IMR-90 (cell line): ENCODE data around the gene RSAD1.

Experiments
- BHLHE40 ChIP-seq: fragments of 150-350 bp; IDR thresholded peaks from 2 replicates; pipeline ENCODE4 v1.6.1; 2016; ENCODE audit warnings: mild to moderate bottlenecking, low read depth, low read length
- CTCF ChIP-seq: conservative IDR thresholded peaks from 2 replicates; pipeline ENCODE4 v1.5.1; 2012; ENCODE audit warnings: mild to moderate bottlenecking, low read depth, low read length, improper control_type of control experiment
- FOS ChIP-seq: fragments of 150-350 bp; IDR thresholded peaks from 2 replicates; pipeline ENCODE4 v1.6.1; 2016; ENCODE audit warnings: low read depth, low read length
- MAFK ChIP-seq: IDR thresholded peaks from 2 replicates; pipeline ENCODE4 v1.6.1; 2012; ENCODE audit warnings: low read depth, low read length, improper control_type of control experiment
- MXI1 ChIP-seq: IDR thresholded peaks from 2 replicates; pipeline ENCODE4 v1.6.1; 2012; ENCODE audit warnings: low read depth, mild to moderate bottlenecking, low read length, moderate library complexity, borderline replicate concordance
- NFE2L2 ChIP-seq: fragments of 150-350 bp; IDR thresholded peaks from 2 replicates; pipeline ENCODE4 v1.6.1; 2016; ENCODE audit warnings: low read depth, mild to moderate bottlenecking, low read length
- POLR2A ChIP-seq: IDR thresholded peaks from 2 replicates; pipeline ENCODE4 v1.6.1; 2012; ENCODE audit warnings: mild to moderate bottlenecking, low read depth, low read length
- RAD21 ChIP-seq: IDR thresholded peaks from 2 replicates; pipeline ENCODE4 v1.6.1; 2012; ENCODE audit warnings: low read length, improper control_type of control experiment
- RCOR1 ChIP-seq: IDR thresholded peaks from 2 replicates; pipeline ENCODE4 v1.6.1; 2012; ENCODE audit warnings: mild to moderate bottlenecking, low read length, improper control_type of control experiment; ENCODE audit not compliant: insufficient replicate concordance
- RFX5 ChIP-seq: IDR thresholded peaks from 2 replicates; pipeline ENCODE4 v1.8.0; 2012; ENCODE audit warnings: low read depth, mild to moderate bottlenecking, low read length, moderate library complexity
- SMC3 ChIP-seq: fragments of 150-350 bp; IDR thresholded peaks from 2 replicates; pipeline ENCODE4 v1.6.1; 2016; ENCODE audit warnings: low read depth, mild to moderate bottlenecking, antibody characterized with exemption, low read length, moderate library complexity
- USF2 ChIP-seq: fragments of 150-350 bp; IDR thresholded peaks from 2 replicates; pipeline ENCODE4 v1.6.1; 2017; ENCODE audit warnings: mild to moderate bottlenecking, antibody characterized with exemption, low read length, low read depth

GRCh38 chr17:50480142-50480764 is 1.6 kb downstream of the RSAD1 start:
- TF ChIP-seq CTCF (no peak), BHLHE40 (no peak), MXI1 (no peak), SMC3 (no peak), POLR2A (no peak), FOS (no peak), RFX5 (no peak), USF2 (no peak), RAD21 (no peak), NFE2L2 (no peak), MAFK (no peak), RCOR1 (no peak)
